Measurements from ENCODE around the gene PXMP2. TPM values are rescaled to one million over a fixed set of nuclear protein-coding genes. Genes with fewer than 3 reads are reported as not detected.
A peak's percentile ranks its signal among the peaks of the same experiment; 100 is the strongest.
"Not testable (repeated sequence)": the region's sequence is repeated elsewhere in the genome, so short reads cannot be mapped to it uniquely, and the experiment has no call there.

PXMP2 gene
- total RNA-seq, 2 donors from 2014 or later = 27.2 to 32.7 TPM

DNA sequence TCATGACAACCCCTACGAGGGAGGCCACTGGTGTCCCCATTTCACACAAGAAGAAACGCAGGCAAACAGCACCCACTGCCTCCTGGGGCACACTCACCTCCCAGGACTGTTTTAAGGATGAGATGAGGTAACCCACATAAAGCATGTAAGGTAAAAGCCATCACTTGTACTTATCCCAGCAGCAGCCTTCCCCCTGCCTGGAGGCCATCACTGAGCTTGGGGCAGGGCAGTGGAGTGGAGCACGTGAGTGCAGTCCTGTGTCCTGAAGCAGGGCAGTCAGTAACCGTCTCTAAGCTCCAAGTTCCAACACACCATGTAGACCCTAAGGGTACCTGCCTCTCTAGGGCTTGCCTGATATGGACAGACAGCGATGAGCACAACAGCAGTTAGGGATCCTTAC lies 2.0 kb upstream of the PXMP2 start:
- DNase-seq = no peak
- no peak for ATAC-seq
- intact Hi-C loops (cut with DNase I) = no loop called here

DNA sequence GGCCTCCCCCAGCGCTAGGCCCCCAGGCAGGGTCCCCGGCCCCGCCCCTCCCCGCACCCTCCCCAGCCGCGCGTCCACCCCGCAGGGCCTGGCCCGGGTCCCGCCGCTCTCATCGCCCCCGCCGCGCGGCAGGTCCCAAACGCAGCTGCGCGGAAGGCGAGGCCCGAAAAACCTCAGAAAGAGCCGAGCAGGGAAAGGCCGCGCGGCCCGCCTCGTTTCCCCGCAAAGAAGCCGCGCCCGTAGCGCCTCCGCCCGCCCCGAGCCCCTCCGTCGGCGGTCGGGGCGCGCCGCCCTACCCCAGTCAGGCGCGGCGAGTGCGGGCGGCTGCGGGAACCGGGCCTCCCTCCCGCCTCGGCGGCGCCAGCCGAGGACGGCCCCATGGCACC lies 569 bp upstream of the PXMP2 start:
- intact Hi-C loops (cut with DNase I) = no loop called here
- ATAC-seq (peak; percentile 48 to 73), DNase-seq (peak; percentile 42)

DNA sequence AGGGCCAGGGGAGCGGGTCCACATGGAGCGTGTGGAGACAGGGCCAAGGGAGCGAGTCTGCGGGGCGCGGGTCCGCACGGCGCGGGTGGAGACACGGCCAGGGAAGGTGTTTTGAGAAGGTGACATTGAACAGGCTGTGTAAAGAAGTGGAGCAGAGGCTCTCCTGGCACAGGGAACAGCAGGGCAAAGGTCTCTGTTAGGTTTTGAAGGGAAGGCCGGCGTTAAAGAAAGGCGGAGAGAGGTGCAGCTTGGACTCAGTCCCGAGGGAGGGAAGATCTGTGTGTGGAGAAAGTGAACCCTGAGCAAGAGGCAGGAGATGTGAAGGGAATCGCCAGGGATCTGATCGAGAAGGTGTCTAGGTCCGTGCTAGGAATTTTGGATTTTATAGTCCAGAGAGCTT lies 1.8 kb downstream of the PXMP2 start:
- DNase-seq (no peak), ATAC-seq (no peak)
- intact Hi-C loops (cut with DNase I) = no loop called here

DNA sequence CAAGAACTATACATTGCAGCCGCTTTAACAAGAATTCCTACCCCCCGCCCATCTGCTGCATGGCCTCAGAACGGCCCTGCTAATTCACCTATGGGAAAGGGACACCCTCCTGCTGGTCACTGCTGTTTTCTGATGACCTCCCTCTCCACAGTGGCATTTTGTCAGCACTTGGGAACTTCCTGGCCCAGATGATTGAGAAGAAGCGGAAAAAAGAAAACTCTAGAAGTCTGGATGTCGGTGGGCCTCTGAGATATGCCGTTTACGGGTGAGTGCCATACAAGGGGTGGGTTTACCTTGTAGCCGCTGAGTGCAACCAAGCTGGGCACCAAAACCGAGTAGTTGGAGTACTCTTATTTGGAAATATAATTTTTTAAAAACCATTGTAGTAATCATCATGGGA lies 2.7 kb downstream of the PXMP2 start:
- intact Hi-C loops (cut with DNase I) = no loop called here
- no peak for DNase-seq
- ATAC-seq = no peak

DNA sequence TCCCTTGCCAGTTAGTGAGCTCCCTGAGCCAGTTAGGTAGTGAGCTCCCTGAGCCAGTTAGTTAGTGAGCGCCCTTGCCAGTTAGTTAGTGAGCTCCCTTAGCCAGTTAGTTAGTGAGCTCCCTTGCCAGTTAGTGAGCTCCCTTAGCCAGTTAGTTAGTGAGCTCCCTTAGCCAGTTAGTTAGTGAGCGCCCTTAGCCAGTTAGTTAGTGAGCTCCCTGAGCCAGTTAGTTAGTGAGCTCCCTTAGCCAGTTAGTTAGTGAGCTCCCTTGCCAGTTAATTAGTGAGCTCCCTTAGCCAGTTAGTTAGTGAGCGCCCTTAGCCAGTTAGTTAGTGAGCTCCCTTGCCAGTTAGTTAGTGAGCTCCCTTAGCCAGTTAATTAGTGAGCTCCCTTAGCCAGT lies 4.6 kb downstream of the PXMP2 start:
- intact Hi-C loops (cut with DNase I); ATAC-seq: not testable (repeated sequence)

DNA sequence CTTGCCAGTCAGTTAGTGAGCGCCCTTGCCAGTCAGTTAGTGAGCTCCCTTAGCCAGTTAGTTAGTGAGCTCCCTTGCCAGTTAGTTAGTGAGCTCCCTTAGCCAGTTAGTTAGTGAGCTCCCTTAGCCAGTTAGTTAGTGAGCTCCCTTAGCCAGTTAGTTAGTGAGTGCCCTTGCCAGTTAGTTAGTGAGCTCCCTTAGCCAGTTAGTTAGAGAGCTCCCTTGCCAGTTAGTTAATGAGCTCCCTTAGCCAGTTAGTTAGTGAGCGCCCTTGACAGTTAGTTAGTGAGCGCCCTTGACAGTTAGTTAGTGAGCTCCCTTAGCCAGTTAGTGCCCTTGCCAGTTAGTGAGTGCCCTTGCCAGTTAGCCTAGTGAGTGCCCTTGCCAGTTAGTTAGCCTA lies 7.5 kb downstream of the PXMP2 start:
- intact Hi-C loops (cut with DNase I); DNase-seq: not testable (repeated sequence)
- ATAC-seq = peak in 1 of 2 donors; percentile 7

More for the DNA sequence above, 4.6 kb downstream of the PXMP2 start:
- not testable (repeated sequence) for DNase-seq

DNA sequence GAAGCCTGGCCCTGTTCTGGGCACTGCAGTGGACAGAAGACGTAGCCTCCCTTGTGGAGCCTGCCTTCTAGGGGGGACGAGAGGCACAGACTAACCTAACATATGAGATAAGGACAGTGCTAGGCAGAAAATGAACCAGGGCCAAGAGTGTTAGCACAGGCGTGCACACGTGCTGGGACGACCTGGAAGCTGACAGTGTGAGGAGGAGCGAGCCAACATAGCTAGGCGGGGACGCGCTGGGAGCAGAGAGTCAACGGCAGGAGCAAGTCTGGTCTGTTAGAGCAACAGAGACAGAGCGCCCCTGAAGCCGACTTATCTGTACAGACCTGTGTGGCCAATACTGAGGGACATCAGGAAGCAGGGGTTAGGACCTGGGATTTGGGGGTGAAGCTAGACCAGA lies 8.0 kb downstream of the PXMP2 start:
- ATAC-seq (peak; percentile 93 to 95), DNase-seq (peak; percentile 39)
- intact Hi-C loops (cut with DNase I) = no loop called here

DNA sequence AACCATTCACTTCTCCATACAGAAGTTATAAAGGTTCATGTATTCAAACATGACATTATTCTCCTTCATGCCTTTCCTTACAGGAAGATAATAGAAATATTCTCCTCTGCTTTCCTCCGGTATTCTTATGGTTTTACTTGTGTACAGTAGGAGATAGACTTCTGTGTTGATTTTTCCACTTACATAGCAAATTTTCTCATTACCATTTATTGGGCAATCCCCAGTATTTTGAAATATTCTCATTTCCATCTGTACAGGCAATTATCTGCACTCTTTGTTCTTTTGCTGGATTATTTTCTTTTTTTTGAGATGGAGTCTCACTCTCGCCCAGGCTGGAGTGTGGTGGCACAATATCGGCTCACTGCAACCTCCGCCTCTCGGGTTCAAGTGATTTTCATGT lies 11.0 kb downstream of the PXMP2 start:
- no peak for DNase-seq
- intact Hi-C loops (cut with DNase I) = no loop called here

DNA sequence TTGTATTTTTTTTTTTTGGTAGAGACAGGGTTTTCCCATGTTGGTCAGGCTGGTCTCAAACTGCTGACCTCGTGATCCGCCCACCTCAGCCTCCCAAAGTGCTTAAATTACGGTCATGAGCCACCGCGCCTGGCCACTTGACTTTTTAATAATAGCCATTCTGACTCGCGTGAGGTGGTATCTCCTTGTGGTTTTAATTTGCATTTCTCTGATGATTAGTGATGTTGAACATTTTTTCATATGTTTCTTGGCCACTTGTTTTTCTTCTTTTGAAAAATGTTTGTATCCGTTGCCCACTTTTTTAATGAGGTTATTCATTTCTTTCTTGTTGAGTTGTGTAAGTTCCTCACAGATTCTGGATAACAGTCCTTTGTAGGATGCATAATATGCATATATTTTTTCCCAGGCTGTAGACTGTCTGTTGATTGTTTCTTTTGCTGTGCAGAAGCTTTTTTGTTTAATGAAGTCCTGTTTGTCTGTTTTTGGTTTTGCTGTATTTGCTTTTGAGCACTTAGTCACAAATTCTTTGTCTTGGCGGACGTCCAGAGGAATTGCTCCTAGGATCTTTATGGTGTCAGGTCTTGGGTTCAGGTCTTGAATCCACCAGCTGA lies 12.9 kb downstream of the PXMP2 start:
- DNase-seq (no peak), ATAC-seq (no peak)
- intact Hi-C loops (cut with DNase I) = no loop called here

More for the DNA sequence above, 11.0 kb downstream of the PXMP2 start:
- ATAC-seq = no peak

DNA sequence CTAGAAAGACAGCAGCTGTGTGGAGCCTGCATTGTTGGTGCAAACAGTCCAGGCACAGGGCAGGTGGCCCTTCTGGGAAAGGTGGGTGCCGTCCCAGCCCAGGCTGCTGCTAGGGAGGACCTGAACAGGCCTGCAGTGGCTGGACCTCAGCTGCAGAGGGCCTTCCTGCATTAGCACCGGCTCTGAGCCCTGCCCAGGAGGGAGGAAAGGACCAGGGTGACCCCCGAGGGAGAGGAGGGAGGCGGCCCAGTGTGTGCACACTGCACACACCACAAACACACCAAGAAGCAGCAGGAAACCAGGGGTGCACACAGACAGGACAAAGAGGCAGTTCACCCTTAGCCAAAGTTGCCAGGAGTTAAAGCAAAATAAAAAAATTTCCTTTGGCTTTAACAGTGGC lies 15.3 kb downstream of the PXMP2 start:
- no peak for DNase-seq
- no peak for ATAC-seq
- intact Hi-C loops (cut with DNase I) = no loop called here

DNA sequence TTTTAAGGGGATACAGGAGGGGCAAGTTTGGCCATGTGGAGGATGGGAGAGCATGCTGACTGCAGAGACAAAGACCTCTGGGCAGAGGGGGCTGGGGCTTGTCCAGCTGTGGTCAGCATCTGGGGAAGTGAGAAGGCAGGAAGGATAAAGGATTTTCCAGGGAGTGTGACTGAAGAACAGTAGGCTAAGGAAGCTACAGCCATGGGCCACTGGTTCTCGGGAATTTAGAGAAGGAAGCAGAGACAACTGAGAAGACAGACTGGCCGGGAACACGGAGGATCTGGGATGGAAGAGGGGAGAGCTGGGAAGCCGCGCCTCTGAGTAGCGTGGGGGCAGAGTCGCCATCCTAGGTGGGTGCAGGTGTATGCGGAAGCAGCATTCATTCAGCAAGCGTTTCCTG lies 16.3 kb downstream of the PXMP2 start:
- DNase-seq (no peak), ATAC-seq (no peak)
- intact Hi-C loops (cut with DNase I) = no loop called here

DNA sequence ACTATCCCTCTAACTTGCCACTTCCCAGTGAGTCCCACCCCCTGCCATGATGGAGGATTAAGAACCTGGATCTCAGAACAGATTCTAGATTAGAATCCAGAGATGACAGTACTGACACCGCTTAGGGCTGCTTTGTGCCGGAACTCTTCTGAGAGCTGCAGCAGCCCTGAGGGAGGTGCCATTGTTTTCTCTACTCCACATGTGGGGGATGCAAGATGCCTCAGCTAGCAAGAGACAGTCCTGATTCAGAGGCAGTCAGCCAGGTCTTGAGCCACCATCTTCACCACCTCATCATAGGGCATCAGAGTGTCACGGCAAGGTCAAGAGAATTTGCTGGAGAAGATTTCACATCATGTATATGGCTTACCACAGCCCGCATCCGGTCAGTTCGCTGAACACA lies 19.9 kb downstream of the PXMP2 start:
- ATAC-seq (no peak), DNase-seq (no peak)
- intact Hi-C loops (cut with DNase I) = no loop called here

DNA sequence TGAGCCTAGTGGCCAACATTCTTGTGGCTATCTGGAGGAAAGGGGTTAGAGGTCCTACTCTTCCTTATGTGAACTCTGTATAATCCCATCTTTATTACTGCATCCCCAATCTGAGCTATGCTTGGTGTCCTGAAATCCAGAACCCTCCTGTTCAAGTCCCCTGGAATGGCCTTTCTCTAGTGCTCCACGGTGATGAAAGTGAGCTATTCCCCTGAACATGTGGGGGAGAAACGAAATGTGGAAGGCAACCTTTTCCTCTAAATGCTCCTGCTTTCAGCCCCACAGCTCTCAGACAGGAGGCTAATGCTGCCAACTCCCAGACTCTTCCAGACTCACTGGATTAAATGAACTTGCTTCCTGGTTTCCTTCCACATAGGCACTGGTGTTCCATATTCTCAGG lies 20.8 kb downstream of the PXMP2 start:
- DNase-seq (no peak), ATAC-seq (no peak)

DNA sequence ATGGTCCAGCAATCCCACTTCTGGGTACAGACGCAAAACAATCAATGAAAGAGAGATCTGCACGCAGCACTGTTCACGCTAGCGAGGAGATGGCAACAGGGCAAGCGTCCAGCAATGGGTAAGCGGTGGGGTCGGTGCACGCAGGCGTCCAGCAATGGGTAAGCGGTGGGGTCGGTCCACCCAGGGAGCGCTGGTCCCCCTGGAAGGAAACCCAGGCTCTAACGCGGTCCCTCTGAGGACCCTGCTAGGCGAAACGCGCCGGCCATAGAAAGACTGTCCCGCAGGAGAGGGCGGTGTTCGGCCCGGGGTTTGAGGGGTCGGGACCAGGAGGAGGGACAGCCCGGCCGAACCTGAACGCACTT lies 22.6 kb downstream of the PXMP2 start:
- peak; percentile 31 to 50 for ATAC-seq
- DNase-seq = no peak
- intact Hi-C loops (cut with DNase I) = no loop called here

More for the DNA sequence above, 20.8 kb downstream of the PXMP2 start:
- intact Hi-C loops (cut with DNase I) = no loop called here

DNA sequence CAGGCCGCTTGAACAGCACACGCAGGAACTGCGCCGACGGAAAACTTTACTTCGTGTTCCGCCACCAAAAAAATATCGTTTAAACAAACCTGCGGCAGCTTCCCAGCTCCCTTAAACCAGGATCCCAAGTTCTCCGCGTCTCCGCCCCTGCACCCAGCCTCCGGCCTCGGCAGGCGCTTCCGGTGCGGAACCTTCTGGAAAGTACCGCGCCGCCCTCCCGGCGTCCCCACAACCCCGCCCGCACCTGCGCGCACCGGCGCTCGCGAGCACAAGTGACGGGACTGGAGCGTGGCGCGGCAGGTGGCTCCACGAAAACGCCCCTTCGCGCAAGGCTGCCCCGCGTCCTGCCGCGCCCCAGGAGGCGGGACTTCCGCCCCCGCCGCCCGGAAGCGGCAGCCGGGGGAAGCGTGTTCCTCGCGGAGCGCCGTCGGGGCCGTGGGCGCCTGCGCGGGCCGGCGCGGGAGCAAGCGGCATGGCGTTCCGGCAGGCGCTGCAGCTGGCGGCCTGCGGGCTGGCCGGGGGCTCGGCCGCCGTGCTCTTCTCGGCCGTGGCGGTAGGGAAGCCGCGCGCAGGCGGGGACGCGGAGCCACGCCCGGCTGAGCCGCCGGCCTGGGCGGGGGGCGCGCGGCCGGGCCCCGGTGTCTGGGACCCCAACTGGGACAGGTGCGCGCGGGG lies 23.2 kb downstream of the PXMP2 start, which contains the start of gene PGAM5:
TSS of gene PGAM5 (plus strand) at position 438 of the 675 bp plus-strand sequence. CDS start at position 473, 35 bp downstream.
- DNase-seq (peak; percentile 83), ATAC-seq (peak; percentile 95 to 98)
- intact Hi-C loops (cut with DNase I) = no loop called here

DNA sequence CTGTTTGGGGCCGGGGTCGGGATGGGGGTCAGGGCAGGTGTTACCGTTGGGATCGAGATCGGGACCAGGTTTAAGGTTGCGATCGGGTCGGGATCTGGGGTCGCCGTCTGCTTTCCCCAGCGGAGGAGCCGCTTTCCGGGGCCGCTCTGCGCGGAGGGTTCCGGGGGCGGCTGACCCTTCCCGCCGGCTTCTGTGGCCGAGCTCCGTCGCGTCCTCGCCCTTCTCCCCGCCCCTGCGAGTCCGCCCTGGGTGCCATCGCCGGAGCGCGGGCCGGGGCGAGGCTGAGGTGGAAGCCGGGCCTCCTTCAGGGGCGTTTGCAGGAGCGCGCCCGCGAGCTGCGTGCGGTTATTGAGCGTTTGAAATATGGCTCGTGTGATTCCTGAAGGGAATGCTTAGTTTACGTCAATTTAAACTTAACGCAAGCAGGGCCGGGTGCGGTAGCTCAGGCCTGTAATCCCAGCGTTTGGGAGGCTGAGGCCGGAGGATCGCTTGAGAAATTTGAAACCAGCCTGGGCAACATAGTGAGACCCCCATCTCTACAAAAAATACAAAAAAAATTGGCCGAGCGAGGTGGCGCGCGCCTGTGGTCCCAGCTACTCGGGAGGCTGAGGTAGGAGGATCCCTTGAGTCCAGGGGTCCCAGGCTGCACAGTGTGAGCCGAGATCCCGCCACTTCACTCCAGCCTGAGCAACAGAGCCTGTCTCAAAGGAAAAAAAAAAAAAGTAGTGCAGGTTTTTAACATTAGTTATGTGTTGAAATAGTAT lies 23.9 kb downstream of the PXMP2 start:
- DNase-seq = no peak
- intact Hi-C loops (cut with DNase I) = no loop called here
- ATAC-seq = peak; percentile 3 to 5

DNA sequence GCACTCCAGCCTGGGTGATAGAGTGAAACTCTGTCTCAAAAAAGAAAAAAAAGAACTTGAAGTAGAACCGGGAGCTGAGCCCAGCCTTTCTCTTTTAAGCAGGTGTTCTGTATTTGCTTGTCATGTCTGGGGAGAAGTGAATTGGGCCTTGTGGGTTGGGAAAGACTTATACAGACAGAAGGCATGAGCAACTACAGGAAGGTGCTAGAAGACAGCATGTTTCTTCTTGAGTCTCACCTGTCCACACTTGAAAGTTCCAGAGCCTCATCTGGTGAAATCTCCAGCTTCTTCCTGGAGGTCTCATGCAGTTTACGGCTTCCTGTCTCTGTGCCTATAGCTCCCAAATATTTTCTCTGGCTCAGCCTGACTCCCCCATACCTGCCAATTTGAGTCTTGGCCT lies 25.7 kb downstream of the PXMP2 start:
- DNase-seq = no peak
- ATAC-seq = no peak
- intact Hi-C loops (cut with DNase I) = no loop called here

DNA sequence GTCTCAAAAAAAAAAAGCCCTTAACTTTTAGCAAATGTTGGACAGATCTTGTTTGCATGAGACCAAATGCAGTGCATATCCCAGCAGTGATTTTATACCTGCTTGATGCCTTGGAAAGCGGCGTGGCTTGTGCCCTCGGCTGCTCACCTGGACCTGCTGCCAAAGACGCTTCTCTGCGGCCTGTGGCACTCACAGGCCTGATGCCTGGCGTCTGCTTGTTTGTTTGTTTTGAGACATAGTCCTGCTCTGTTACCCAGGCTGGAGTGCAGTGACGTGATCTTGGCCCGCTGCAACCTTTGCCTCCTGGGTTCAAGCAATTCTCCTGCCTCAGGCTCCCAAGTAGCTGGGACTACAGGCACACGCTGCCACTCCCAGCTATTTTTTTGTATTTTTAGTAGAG lies 28.5 kb downstream of the PXMP2 start:
- DNase-seq = no peak
- intact Hi-C loops (cut with DNase I) = no loop called here

DNA sequence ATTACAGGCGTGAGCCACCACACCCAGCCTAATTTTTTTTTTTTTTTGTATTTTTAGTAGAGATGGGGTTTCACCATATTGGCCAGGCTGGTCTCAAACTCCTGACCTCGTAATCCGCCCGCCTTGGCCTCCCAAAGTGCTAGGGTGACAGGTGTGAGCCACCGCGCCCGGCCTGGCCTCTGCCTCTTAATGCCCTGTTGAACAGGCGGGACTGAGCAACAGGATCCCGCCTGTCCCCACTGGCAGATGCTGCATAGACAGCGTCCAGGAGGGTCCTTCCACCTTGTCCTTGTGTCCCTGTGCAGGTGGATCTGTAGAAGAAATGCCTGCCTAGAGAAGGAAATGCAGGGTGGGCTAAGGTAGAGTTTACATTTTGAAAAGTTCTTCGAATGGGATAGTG lies 29.0 kb downstream of the PXMP2 start:
- ATAC-seq (no peak), DNase-seq (no peak)
- intact Hi-C loops (cut with DNase I) = no loop called here

More for the DNA sequence above, 28.5 kb downstream of the PXMP2 start:
- no peak for ATAC-seq

DNA sequence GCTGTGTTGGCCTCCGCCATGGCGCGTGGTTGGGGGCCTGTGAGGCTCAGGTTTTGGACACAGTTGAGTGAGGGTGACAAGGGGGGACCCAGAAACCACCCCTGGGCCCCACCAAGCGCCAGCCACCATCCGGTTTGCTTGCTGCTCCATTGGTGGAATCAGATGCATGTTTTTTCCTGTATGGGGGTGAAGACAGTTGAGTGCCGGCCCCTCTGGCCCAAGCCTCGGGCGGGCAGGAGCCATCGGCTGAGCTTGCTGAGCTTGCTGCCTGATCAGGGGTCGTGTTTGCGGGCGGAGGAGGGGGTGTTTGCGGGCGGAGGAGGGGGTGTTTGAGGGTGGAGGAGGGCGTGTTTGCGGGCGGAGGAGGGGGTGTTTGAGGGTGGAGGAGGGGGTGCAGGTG lies 29.6 kb downstream of the PXMP2 start:
- ATAC-seq (no peak), DNase-seq (no peak)
- intact Hi-C loops (cut with DNase I) = no loop called here
